Aorta (tissue), 5 donors: ENCODE measurements around the gene GSTA4. TPM values are rescaled to one million over a fixed set of nuclear protein-coding genes. Genes with fewer than 3 reads are reported as not detected.
"Not testable (repeated sequence)": the region's sequence is repeated elsewhere in the genome, so short reads cannot be mapped to it uniquely, and the experiment has no call there.

ENCODE experiments used
- ATAC-seq: fragments of 200-7000 bp; cut with Tn5 transposase; one replicate; pipeline ENCODE4 v1.9.1; 2022; ENCODE audit warnings: moderate library complexity; ENCODE audit not compliant: low FRiP score
- DNase-seq, 2 donors: peaks; one replicate each; pipeline ENCODE4 v3.0.0-alpha.2; 2020
- H3K27ac ChIP-seq, 2 donors: one replicate each; pipeline ENCODE4 v1.5.1; 2013; ENCODE audit warnings: low read length in 2 of 2, mild to moderate bottlenecking in 2 of 2, moderate library complexity in 2 of 2, control low read depth in 1 of 2, inconsistent platforms in 1 of 2, low read depth in 1 of 2
- H3K27me3 ChIP-seq, 2 donors: one replicate each; pipeline ENCODE4 v1.6.1; 2013; ENCODE audit warnings: control low read depth in 1 of 2, low read length in 1 of 2, mild to moderate bottlenecking in 1 of 2, moderate library complexity in 1 of 2; ENCODE audit not compliant: insufficient read depth in 2 of 2, control insufficient read depth in 1 of 2
- H3K36me3 ChIP-seq, 2 donors: one replicate each; pipeline ENCODE4 v1.6.1; 2013; ENCODE audit warnings: control low read depth in 1 of 2, low read length in 1 of 2, mild to moderate bottlenecking in 1 of 2; ENCODE audit not compliant: insufficient read depth in 2 of 2, control insufficient read depth in 1 of 2
- H3K4me1 ChIP-seq, 2 donors: one replicate each; pipeline ENCODE4 v1.6.1; 2013; ENCODE audit warnings: low read length in 2 of 2, control low read depth in 1 of 2, mild to moderate bottlenecking in 1 of 2, moderate library complexity in 1 of 2; ENCODE audit not compliant: insufficient read depth in 2 of 2, control insufficient read depth in 1 of 2
- H3K4me3 ChIP-seq, 2 donors: one replicate each; pipeline ENCODE4 v1.5.1; 2013; ENCODE audit warnings: low read length in 2 of 2, control low read depth in 1 of 2, mild to moderate bottlenecking in 1 of 2
- H3K9me3 ChIP-seq: one replicate; pipeline ENCODE4 v1.6.1; 2013; ENCODE audit warnings: mild to moderate bottlenecking, low read length; ENCODE audit not compliant: control insufficient read depth
- WGBS, 2 donors: extraction: QIAGEN DNeasy Blood & Tissue Kit; methylation state at CpG; one replicate each; pipeline ENCODE4 v1.1.7; 2013; 5-methylcytosine and 5-hydroxymethylcytosine counted together
- intact Hi-C, 2 donors: fragments of 100-400 bp; cut with DNase I; formaldehyde crosslinking; loops; one replicate each; pipeline versions ENCODE4 v1.14.2 to v1.15.0; 2022
- polyA plus RNA-seq, 2 donors: library from polyadenylated mRNA; stranded (reverse); fragments of 200-250 nt; gene quantifications; one replicate each; pipeline ENCODE4 v1.2.3, GENCODE V29; 2013
- total RNA-seq, 2 donors: library from RNA; stranded (reverse); fragmentation: NEBNext Ultra II Directional; extraction: Animal tissue kit (Norgen Biotek cat#: 25700); gene quantifications; one replicate each; pipeline ENCODE4 v1.2.1, GENCODE V29; 2021
- donor health status: healthy with polysubstance abuse.
- donor health status: Bipolar disorder and iron deficiency.
- donor health status: DM: no; HTN: no; CAD: no.
- donor health status: DM: no; HTN: no; CAD: no.
- donor health status: DM: yes; HTN: yes; CAD: no.

Gene GSTA4
- total and polyA plus RNA-seq, 4 donors: 18.8 to 31.9 (median 20.0) TPM

DNA sequence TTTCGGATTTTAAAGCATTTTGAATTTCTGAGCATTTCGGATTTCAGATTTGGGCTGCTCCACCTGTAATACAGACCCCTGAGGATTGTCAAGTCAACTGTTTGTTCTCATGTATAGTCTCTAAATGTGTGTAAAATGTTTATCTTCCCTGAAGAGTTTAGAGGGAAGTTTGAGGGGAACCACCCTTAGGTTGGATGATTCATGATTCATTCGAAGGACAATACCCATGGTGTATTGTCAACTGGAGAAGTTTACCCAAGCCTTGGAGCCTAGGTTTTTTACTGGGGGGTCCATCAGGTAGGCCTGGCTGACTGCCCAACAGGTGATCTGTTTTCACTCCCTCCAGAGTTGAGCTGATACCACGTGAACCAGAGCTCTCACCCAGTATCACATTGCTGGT is 18.9 kb downstream of the GSTA4 start:
- intact Hi-C loops: no loop called here
- ATAC-seq (no peak), DNase-seq (no peak)
- no peaks in the 10 kb centered on the region for H3K27me3 ChIP-seq
- H3K36me3 ChIP-seq: no peaks in the 10 kb centered on the region
- no peaks in the 10 kb centered on the region for H3K4me1 ChIP-seq
- WGBS, 2 donors: 87 to 93% methylated on average over 4 of the region's 4 CpGs
- no peak overlapping the region for H3K4me3 ChIP-seq
- H3K9me3 ChIP-seq: no peaks in the 10 kb centered on the region
- H3K27ac ChIP-seq: no peak overlapping the region

DNA sequence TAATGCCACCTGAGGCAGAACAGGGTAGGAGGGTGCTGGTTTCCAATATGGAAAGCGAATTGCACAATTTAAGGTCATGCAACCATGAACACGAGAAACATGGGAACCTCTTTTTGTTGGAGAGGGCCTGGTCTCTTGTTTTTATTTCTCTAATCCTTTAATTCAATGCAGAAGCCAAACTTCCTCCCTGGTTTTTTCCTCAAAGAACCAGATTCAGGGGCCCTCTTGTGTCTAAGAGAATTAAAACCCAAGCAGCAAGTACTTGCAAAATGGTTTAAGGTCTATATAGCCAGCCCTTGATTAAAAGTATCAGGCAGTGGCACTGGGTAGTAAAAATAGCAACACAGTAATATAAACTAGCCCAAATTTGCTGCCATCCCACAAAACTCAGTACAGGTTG is 19.5 kb downstream of the GSTA4 start:
- intact Hi-C loops: no loop called here
- no peak for ATAC-seq
- DNase-seq: no peak
- H3K27me3 ChIP-seq: no peaks in the 10 kb centered on the region
- 70 to 83% methylated on average over 2 of the region's 2 CpGs for WGBS, 2 donors
- no peak overlapping the region for H3K4me3 ChIP-seq
- no peaks in the 10 kb centered on the region for H3K4me1 ChIP-seq
- no peaks in the 10 kb centered on the region for H3K9me3 ChIP-seq
- H3K27ac ChIP-seq: no peak overlapping the region
- no peaks in the 10 kb centered on the region for H3K36me3 ChIP-seq

DNA sequence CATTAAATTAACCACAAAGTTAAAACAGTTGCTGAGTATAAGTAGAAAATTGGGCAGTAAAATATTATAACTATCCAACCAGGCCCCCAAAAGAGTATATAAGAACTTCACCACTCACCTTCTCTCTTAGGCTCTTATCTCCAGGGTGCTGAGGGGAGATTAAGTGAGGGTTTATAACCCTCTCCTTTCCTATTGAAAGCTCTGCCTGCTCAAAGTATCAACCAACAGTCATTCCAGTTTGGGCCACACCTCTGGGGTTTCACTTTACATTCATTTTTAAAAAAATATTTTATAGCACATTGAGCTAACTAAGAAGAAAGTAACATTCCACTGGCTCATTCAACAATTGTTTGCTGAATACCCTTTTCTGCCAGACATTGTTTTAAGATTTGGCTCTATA is 22.1 kb downstream of the GSTA4 start:
- intact Hi-C loops: no loop called here
- H3K36me3 ChIP-seq: no peaks in the 10 kb centered on the region
- ATAC-seq (no peak), DNase-seq (no peak)
- H3K4me3 ChIP-seq: no peak overlapping the region
- H3K27me3 ChIP-seq: no peaks in the 10 kb centered on the region
- no peaks in the 10 kb centered on the region for H3K4me1 ChIP-seq
- H3K27ac ChIP-seq: no peak overlapping the region
- no peaks in the 10 kb centered on the region for H3K9me3 ChIP-seq

DNA sequence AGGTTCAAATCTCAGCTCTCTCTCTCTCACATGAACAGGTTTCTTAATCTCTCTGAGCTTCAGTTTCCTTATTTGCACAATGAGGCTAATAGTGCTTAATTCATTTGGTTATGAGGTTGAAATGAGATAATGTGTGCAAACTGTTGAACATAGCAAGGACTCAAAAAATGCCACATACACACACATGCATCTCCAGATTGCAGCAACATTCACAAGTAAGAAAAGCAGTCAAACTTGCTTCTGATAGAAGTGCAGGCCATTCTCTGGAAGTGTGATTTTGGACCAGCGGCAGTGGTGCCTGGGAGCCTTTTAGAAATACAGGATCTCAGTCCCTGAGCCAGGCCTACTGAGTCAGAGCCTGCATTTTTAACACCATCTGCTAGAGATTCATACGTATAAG is 25.7 kb downstream of the GSTA4 start:
- H3K4me1 ChIP-seq: no peaks in the 10 kb centered on the region
- H3K4me3 ChIP-seq: no peak overlapping the region
- DNase-seq (no peak), ATAC-seq (no peak)
- H3K27ac ChIP-seq: no peak overlapping the region
- 86 to 93% methylated on average over 2 of the region's 2 CpGs for WGBS, 2 donors
- H3K36me3 ChIP-seq: no peaks in the 10 kb centered on the region
- intact Hi-C loops: no loop called here
- H3K27me3 ChIP-seq: no peaks in the 10 kb centered on the region
- no peaks in the 10 kb centered on the region for H3K9me3 ChIP-seq

DNA sequence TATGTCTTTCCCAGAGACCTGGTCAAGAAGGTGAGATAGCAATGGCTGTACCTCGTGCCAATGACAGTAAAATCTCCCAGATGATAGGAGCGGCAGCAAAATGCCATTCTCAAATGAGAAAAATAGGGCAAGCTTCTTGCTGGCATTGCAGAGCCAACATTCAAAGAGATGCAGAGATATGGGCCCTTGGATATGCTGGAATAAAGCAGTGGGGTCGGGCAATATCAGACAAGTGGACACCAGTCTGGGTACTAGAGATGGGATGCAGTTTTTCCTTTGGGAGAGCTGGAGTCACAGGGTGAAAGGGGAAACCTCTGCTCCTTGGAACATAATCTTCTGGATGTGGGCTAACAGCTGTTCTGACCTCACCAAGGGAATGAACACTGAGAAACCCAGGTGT is 29.0 kb downstream of the GSTA4 start:
- no peak for ATAC-seq
- H3K4me1 ChIP-seq: no peaks in the 10 kb centered on the region
- H3K36me3 ChIP-seq: no peaks in the 10 kb centered on the region
- H3K9me3 ChIP-seq: peaks cover 1% of the 10 kb centered on the region
- H3K27me3 ChIP-seq: no peaks in the 10 kb centered on the region
- no peak overlapping the region for H3K4me3 ChIP-seq
- no peak overlapping the region for H3K27ac ChIP-seq
- intact Hi-C loops: loop anchor here (2.0 kb wide), 2 partner anchors 59 to 65 kb away; no protein-coding TSS in a partner anchor
- 86% methylated on average over 3 of the region's 3 CpGs for WGBS, 2 donors
- DNase-seq: no peak

DNA sequence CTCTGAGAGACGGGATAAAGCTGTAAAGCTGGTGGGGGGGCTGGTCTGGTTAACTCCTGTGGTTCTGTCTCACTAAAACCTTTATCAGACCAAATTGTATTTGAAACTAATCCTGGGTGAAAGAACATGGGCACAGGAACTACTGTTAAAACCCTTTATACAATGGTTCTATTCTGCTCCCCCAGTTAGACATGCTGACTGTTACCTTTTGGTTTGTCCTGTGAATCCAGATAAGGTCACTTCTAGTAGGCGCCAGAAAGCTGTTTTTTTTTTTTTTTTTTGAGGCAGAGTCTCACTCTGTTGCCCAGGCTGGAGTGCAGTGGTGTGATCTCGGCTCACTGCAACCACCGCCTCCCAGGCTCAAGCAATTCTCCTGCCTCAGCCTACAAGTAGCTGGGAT is 29.7 kb downstream of the GSTA4 start:
- no peak overlapping the region for H3K4me3 ChIP-seq
- DNase-seq (no peak), ATAC-seq (no peak)
- H3K9me3 ChIP-seq: peaks cover 1% of the 10 kb centered on the region
- no peak overlapping the region for H3K27ac ChIP-seq
- no peaks in the 10 kb centered on the region for H3K36me3 ChIP-seq
- no peaks in the 10 kb centered on the region for H3K27me3 ChIP-seq
- no peaks in the 10 kb centered on the region for H3K4me1 ChIP-seq
- intact Hi-C loops: no loop called here
- 83 to 85% methylated on average over 4 of the region's 4 CpGs for WGBS, 2 donors

DNA sequence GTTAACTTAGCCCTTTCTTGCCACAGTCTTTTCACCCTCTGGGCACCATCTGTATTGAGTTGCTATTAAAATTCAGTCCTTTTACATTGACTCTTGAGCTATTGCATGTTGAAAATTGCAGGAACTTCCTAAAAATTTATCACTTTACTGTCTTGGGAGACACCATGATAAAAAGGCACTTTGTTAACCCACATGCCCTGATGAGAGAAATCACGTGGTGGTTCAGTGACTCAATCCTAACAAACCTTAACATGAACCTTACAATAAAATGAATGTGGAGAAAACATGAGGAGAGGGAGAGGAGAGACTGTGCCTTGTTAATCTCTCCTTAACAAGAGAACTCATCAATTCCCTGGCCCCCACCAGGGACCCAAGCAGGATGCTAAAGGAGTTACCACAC is 30.8 kb downstream of the GSTA4 start:
- DNase-seq: no peak
- H3K4me1 ChIP-seq: no peaks in the 10 kb centered on the region
- H3K9me3 ChIP-seq: peaks cover 1% of the 10 kb centered on the region
- intact Hi-C loops: no loop called here
- WGBS, 2 donors: 42 to 66% methylated on average over 1 of the region's 1 CpG
- no peak overlapping the region for H3K4me3 ChIP-seq
- H3K36me3 ChIP-seq: no peaks in the 10 kb centered on the region
- H3K27me3 ChIP-seq: no peaks in the 10 kb centered on the region
- ATAC-seq: no peak
- no peak overlapping the region for H3K27ac ChIP-seq

DNA sequence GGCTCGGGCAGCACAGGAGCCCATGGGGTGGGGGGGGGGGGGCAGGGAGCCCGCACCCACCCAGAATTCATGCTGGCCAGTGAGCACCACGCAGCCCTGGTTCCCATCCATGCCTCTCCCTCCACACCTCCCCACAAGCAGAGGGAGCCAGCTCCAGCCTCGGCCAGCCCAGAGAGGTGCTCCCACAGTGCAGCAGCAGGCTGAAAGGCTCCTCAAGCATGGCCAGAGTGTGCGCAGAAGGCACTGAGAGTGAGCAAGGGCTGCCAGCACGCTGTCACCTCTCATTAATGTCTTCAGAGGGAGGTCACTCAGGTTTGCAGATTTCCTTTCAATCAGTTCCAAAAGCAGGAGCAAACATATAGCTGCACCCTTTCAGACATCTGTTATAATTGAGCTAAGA is 32.4 kb downstream of the GSTA4 start:
- intact Hi-C loops: no loop called here
- no peaks in the 10 kb centered on the region for H3K36me3 ChIP-seq
- no peaks in the 10 kb centered on the region for H3K27me3 ChIP-seq
- DNase-seq (no peak), ATAC-seq (no peak)
- no peak overlapping the region for H3K4me3 ChIP-seq
- peaks cover 1% of the 10 kb centered on the region for H3K9me3 ChIP-seq
- WGBS, 2 donors: 71% methylated on average over 4 to 6 of the region's 6 CpGs
- H3K27ac ChIP-seq: no peak overlapping the region
- no peaks in the 10 kb centered on the region for H3K4me1 ChIP-seq

DNA sequence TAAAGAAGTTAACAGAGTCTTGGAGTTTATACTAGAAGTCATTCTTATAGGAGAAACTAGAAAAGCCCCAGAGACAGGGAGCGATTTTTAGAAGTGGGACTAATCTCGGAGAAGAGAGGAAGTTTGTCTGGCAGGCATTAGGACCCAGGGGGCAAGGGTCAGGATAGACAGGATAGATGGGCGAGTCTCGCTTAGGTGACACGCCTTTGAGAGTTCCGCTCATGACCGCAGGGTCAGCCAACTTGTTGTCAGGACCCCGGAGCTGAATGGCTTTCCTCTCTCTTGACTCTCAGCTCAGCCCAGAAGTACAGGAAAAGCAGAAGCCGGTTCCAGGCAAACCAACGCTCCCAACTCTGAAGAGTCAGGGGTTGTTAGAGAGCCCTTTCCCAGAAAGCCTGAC is 34.1 kb downstream of the GSTA4 start:
- 75 to 82% methylated on average over 10 of the region's 10 CpGs for WGBS, 2 donors
- ATAC-seq, H3K27me3 ChIP-seq, DNase-seq, H3K4me3 ChIP-seq, intact Hi-C loops, H3K27ac ChIP-seq, H3K9me3 ChIP-seq, H3K4me1 ChIP-seq, H3K36me3 ChIP-seq: not testable (repeated sequence)
